Left lung (tissue), 10 donors: ENCODE data around the gene KLLN. TPM values are rescaled to one million over a fixed set of nuclear protein-coding genes. Genes with fewer than 3 reads are reported as not detected.

Experiments
- ATAC-seq: fragments of 200-7000 bp; cut with Tn5 transposase; one replicate; pipeline ENCODE4 v1.9.1; 2020; ENCODE audit warnings: moderate library complexity
- DNase-seq, 4 donors: peaks; one replicate each; pipeline ENCODE4 v3.0.0-alpha.2; 2013 to 2020
- H3K27ac ChIP-seq, 2 donors: fragments of 200-600 bp; sonication (generic) in 1 of 2; one replicate each; pipeline versions ENCODE4 v1.5.0 to v1.8.0; 2020 to 2021
- H3K27me3 ChIP-seq, 2 donors: fragments of 200-600 bp; sonication (generic) in 1 of 2; one replicate each; pipeline versions ENCODE4 v1.5.0 to v1.8.0; 2020 to 2021
- H3K36me3 ChIP-seq, 2 donors: fragments of 200-600 bp; sonication (generic) in 1 of 2; one replicate each; pipeline versions ENCODE4 v1.5.0 to v1.8.0; 2020 to 2021
- H3K4me1 ChIP-seq, 2 donors: fragments of 200-600 bp; one replicate each; pipeline ENCODE4 v1.8.0; 2021
- H3K4me3 ChIP-seq, 2 donors: fragments of 200-600 bp; sonication (generic) in 1 of 2; one replicate each; pipeline versions ENCODE4 v1.5.0 to v1.8.0; 2020 to 2021; ENCODE audit warnings: mild to moderate bottlenecking in 1 of 2
- H3K9me3 ChIP-seq, 2 donors: fragments of 200-600 bp; sonication (generic) in 1 of 2; one replicate each; pipeline versions ENCODE4 v1.5.0 to v1.8.0; 2020 to 2021
- intact Hi-C, 2 donors: fragments of 100-400 bp; cut with DNase I; formaldehyde crosslinking; loops; one replicate each; pipeline versions ENCODE4 v1.11.2 to v1.14.2; 2022
- polyA plus RNA-seq, 6 donors: library from polyadenylated mRNA; unstranded; fragments of 120-200 nt; gene quantifications; one replicate each; pipeline ENCODE4 v1.2.1, GENCODE V29; 2013; ENCODE audit not compliant: insufficient read length in 6 of 6
- total RNA-seq, 2 donors: library from RNA; stranded (reverse); fragmentation: NEBNext Ultra II Directional; extraction: Animal tissue kit (Norgen Biotek cat#: 25700); gene quantifications; one replicate each; pipeline ENCODE4 v1.2.1, GENCODE V29; 2021
- TF ChIP-seq, protein P1 (sequence below), 2 donors: fragments of 200-600 bp; sonication (generic) in 1 of 2; IDR thresholded peaks; one replicate each; pipeline versions ENCODE4 v1.5.0 to v1.8.0; 2021; ENCODE audit warnings: antibody characterized with exemption in 2 of 2
- donor health status: DM: no; HTN: yes; CAD: no.
- donor health status: DM: no; HTN: no; CAD: no.

KLLN gene
- total and polyA plus RNA-seq, 8 donors, result 0.58 to 1.5 (median 1.2) TPM

DNA sequence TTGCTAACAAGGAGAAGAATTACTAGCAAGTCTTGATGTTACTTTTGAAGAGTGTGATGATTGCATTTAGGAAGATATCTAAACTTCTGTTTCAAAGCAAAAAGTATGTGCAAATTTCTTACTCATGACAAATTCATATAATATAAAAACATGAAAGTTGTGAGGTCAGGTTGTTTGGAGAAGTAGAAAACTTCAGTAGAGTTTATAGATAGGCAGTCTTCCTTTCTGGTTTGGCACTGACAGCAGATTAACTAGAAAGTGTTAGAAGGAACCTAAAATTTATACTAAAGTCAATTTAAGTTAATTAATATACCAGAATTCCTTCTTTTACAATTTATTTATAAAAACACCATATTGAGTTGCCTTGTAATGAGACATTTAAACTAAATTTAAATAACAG, 17.0 kb upstream of the KLLN start:
- H3K4me3 ChIP-seq, result no peak overlapping the region
- peaks cover 0 to 19% of the 10 kb centered on the region in 2 donors for H3K36me3 ChIP-seq
- DNase-seq (no peak), ATAC-seq (no peak)
- H3K27me3 ChIP-seq, result no peaks in the 10 kb centered on the region
- H3K9me3 ChIP-seq, result no peaks in the 10 kb centered on the region
- H3K27ac ChIP-seq, result no peak overlapping the region
- TF ChIP-seq, protein P1, sequence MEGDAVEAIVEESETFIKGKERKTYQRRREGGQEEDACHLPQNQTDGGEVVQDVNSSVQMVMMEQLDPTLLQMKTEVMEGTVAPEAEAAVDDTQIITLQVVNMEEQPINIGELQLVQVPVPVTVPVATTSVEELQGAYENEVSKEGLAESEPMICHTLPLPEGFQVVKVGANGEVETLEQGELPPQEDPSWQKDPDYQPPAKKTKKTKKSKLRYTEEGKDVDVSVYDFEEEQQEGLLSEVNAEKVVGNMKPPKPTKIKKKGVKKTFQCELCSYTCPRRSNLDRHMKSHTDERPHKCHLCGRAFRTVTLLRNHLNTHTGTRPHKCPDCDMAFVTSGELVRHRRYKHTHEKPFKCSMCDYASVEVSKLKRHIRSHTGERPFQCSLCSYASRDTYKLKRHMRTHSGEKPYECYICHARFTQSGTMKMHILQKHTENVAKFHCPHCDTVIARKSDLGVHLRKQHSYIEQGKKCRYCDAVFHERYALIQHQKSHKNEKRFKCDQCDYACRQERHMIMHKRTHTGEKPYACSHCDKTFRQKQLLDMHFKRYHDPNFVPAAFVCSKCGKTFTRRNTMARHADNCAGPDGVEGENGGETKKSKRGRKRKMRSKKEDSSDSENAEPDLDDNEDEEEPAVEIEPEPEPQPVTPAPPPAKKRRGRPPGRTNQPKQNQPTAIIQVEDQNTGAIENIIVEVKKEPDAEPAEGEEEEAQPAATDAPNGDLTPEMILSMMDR (IDR thresholded peaks at IDR 0.05), result no peak
- intact Hi-C loops, result no loop called here
- H3K4me1 ChIP-seq, result peaks cover 0 to 34% of the 10 kb centered on the region in 2 donors

- intact Hi-C loops, result loop anchor here in 1 of 2 donors (10.0 kb wide), 1 partner anchor 56 kb away; no protein-coding TSS in a partner anchor
- DNase-seq, result no peak
- H3K27me3 ChIP-seq, result no peaks in the 10 kb centered on the region
- no peak overlapping the region for H3K4me3 ChIP-seq
- H3K9me3 ChIP-seq, result no peaks in the 10 kb centered on the region
- ATAC-seq, result no peak
- peaks cover 0 to 19% of the 10 kb centered on the region in 2 donors for H3K36me3 ChIP-seq
- H3K27ac ChIP-seq, result no peak overlapping the region
- H3K4me1 ChIP-seq, result peaks cover 10 to 49% of the 10 kb centered on the region in 2 donors
- TF ChIP-seq, protein P1 (IDR thresholded peaks at IDR 0.05), result no peak
These were observed 15.5 kb upstream of the KLLN start for GRCh38 chr10:87878664-87879459.

GRCh38 chr10:87875929-87876571, 12.7 kb upstream of the KLLN start:
- intact Hi-C loops, result loop anchor here in 1 of 2 donors (10.0 kb wide), 1 partner anchor 59 kb away; no protein-coding TSS in a partner anchor
- peaks cover 11 to 77% of the 10 kb centered on the region in 2 donors for H3K4me1 ChIP-seq
- DNase-seq, result no peak
- no peaks in the 10 kb centered on the region for H3K9me3 ChIP-seq
- ATAC-seq, result no peak
- H3K27me3 ChIP-seq, result no peaks in the 10 kb centered on the region
- TF ChIP-seq, protein P1 (IDR thresholded peaks at IDR 0.05), result no peak
- peaks cover 0 to 19% of the 10 kb centered on the region in 2 donors for H3K36me3 ChIP-seq
- no peak overlapping the region for H3K27ac ChIP-seq
- H3K4me3 ChIP-seq, result no peak overlapping the region

DNA sequence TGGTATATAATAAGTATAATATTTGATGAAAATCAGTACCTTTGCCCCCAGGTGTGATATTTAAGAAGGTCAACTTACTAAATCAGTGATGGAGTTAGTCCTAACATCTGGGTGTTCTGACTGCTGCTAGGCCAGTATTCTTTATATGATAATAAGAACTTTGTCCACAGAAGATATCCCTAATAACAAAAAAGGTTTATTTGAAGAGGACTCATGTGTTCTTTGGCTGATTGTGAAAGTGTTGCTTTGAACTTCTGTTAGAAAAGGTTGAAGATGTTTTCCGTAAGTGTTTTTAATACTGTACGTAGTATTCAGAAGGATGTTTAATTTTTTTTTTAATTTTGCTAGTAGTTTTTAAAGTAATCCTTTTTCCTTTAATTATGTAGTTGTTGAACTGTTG, 10.3 kb upstream of the KLLN start:
- intact Hi-C loops, result loop anchor here in 1 of 2 donors (10.0 kb wide), 1 partner anchor 61 kb away; no protein-coding TSS in a partner anchor
- Histone ChIP-seq H3K9me3 (no peaks in the 10 kb centered on the region), H3K4me1 (peaks cover 20 to 93% of the 10 kb centered on the region in 2 donors), H3K27ac (no peak overlapping the region), H3K36me3 (peaks cover 0 to 9% of the 10 kb centered on the region in 2 donors), H3K27me3 (no peaks in the 10 kb centered on the region), H3K4me3 (no peak overlapping the region)
- DNase-seq, result no peak
- no peak for ATAC-seq
- TF ChIP-seq, protein P1 (IDR thresholded peaks at IDR 0.05), result no peak

- Histone ChIP-seq H3K27ac (no peak overlapping the region), H3K4me1 (peaks cover 20 to 96% of the 10 kb centered on the region in 2 donors), H3K27me3 (no peaks in the 10 kb centered on the region), H3K36me3 (peaks cover 0 to under 1% of the 10 kb centered on the region in 2 donors), H3K9me3 (no peaks in the 10 kb centered on the region), H3K4me3 (no peak overlapping the region)
- TF ChIP-seq, protein P1 (IDR thresholded peaks at IDR 0.05), result no peak
- DNase-seq (peak in 1 of 4 donors; percentile 13), ATAC-seq (no peak)
- intact Hi-C loops, result loop anchor here in 1 of 2 donors (10.0 kb wide), 1 partner anchor 62 kb away; no protein-coding TSS in a partner anchor
These were observed 9.5 kb upstream of the KLLN start for GRCh38 chr10:87872828-87873227.
